Measurements from ENCODE around the gene AURKA.

- TF ChIP-seq, protein P1, sequence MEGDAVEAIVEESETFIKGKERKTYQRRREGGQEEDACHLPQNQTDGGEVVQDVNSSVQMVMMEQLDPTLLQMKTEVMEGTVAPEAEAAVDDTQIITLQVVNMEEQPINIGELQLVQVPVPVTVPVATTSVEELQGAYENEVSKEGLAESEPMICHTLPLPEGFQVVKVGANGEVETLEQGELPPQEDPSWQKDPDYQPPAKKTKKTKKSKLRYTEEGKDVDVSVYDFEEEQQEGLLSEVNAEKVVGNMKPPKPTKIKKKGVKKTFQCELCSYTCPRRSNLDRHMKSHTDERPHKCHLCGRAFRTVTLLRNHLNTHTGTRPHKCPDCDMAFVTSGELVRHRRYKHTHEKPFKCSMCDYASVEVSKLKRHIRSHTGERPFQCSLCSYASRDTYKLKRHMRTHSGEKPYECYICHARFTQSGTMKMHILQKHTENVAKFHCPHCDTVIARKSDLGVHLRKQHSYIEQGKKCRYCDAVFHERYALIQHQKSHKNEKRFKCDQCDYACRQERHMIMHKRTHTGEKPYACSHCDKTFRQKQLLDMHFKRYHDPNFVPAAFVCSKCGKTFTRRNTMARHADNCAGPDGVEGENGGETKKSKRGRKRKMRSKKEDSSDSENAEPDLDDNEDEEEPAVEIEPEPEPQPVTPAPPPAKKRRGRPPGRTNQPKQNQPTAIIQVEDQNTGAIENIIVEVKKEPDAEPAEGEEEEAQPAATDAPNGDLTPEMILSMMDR (IDR thresholded peaks at IDR 0.05), result no peak
- TF ChIP-seq, protein P2, sequence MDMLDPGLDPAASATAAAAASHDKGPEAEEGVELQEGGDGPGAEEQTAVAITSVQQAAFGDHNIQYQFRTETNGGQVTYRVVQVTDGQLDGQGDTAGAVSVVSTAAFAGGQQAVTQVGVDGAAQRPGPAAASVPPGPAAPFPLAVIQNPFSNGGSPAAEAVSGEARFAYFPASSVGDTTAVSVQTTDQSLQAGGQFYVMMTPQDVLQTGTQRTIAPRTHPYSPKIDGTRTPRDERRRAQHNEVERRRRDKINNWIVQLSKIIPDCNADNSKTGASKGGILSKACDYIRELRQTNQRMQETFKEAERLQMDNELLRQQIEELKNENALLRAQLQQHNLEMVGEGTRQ (IDR thresholded peaks at IDR 0.05; ENCODE audit: borderline replicate concordance, low read depth, low read length), result no peak
- TF ChIP-seq, protein P3, sequence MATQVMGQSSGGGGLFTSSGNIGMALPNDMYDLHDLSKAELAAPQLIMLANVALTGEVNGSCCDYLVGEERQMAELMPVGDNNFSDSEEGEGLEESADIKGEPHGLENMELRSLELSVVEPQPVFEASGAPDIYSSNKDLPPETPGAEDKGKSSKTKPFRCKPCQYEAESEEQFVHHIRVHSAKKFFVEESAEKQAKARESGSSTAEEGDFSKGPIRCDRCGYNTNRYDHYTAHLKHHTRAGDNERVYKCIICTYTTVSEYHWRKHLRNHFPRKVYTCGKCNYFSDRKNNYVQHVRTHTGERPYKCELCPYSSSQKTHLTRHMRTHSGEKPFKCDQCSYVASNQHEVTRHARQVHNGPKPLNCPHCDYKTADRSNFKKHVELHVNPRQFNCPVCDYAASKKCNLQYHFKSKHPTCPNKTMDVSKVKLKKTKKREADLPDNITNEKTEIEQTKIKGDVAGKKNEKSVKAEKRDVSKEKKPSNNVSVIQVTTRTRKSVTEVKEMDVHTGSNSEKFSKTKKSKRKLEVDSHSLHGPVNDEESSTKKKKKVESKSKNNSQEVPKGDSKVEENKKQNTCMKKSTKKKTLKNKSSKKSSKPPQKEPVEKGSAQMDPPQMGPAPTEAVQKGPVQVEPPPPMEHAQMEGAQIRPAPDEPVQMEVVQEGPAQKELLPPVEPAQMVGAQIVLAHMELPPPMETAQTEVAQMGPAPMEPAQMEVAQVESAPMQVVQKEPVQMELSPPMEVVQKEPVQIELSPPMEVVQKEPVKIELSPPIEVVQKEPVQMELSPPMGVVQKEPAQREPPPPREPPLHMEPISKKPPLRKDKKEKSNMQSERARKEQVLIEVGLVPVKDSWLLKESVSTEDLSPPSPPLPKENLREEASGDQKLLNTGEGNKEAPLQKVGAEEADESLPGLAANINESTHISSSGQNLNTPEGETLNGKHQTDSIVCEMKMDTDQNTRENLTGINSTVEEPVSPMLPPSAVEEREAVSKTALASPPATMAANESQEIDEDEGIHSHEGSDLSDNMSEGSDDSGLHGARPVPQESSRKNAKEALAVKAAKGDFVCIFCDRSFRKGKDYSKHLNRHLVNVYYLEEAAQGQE (IDR thresholded peaks at IDR 0.05; ENCODE audit: low read depth, low read length), result no peak
- TF ChIP-seq, protein P4, sequence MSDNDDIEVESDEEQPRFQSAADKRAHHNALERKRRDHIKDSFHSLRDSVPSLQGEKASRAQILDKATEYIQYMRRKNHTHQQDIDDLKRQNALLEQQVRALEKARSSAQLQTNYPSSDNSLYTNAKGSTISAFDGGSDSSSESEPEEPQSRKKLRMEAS (IDR thresholded peaks at IDR 0.05; ENCODE audit: low read depth), result no peak
- no peak for TF ChIP-seq POLR2AphosphoS5 (IDR thresholded peaks at IDR 0.05; ENCODE audit: low read depth, low read length)
- no peak for TF ChIP-seq YY1 (IDR thresholded peaks at IDR 0.05; ENCODE audit: low read depth)
- TF ChIP-seq, protein P5, sequence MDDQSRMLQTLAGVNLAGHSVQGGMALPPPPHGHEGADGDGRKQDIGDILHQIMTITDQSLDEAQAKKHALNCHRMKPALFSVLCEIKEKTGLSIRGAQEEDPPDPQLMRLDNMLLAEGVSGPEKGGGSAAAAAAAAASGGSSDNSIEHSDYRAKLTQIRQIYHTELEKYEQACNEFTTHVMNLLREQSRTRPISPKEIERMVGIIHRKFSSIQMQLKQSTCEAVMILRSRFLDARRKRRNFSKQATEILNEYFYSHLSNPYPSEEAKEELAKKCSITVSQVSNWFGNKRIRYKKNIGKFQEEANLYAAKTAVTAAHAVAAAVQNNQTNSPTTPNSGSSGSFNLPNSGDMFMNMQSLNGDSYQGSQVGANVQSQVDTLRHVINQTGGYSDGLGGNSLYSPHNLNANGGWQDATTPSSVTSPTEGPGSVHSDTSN (IDR thresholded peaks at IDR 0.05), result no peak
- no peak for TF ChIP-seq CHD2 (IDR thresholded peaks at IDR 0.05; ENCODE audit: low read length, partially characterized antibody)
- no peak for TF ChIP-seq FOXM1 (IDR thresholded peaks at IDR 0.05; ENCODE audit: low read depth)
- TF ChIP-seq GABPA (IDR thresholded peaks at IDR 0.05; ENCODE audit: low read depth), result no peak
- TF ChIP-seq TAF1 (IDR thresholded peaks at IDR 0.05; ENCODE audit: borderline replicate concordance, low read depth, low read length), result no peak
- TF ChIP-seq EZH2phosphoT487 (IDR thresholded peaks at IDR 0.05; ENCODE audit: borderline replicate concordance, low read depth), result no peak
- no peak for TF ChIP-seq TCF12 (IDR thresholded peaks at IDR 0.05)
Observed at GRCh38 chr20:56345911-56346310, 46.1 kb downstream of the AURKA start.

All from SK-N-SH (cell line).